GM21526 (cell line): ENCODE results near the gene PARVA.

Source experiments
- ATAC-seq: cut with Tn5 transposase; IDR thresholded peaks from one replicate; pipeline ENCODE4 v1.9.1; 2021; ENCODE audit warnings: moderate library complexity; ENCODE audit not compliant: unreplicated experiment, low FRiP score

The PARVA gene

GRCh38 chr11:12577725-12578644 lies 200.6 kb downstream of the PARVA start:
- ATAC-seq, result no peak

DNA sequence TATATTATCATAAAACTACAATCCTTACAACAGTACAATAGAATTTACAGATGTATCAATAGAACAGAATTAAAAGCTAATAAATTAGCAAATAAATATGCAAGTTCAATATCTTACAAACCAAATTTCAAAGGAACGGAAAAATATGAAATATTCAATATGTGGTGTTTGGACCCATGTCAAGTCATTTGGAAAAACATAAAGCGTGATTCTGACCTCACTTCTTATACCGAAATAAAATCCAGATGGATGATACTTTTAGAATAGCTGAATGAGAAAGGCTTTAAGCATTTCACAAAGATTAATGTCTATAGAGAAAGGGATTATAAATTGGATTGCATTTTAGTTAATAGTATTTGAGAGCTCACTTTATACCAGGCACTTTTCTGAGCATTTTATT lies 204.0 kb downstream of the PARVA start:
- ATAC-seq, result no peak

- no peak for ATAC-seq
Measured at GRCh38 chr11:12581923-12582322, 204.6 kb downstream of the PARVA start.
